WI38 (cell line): ENCODE measurements around the gene KMT5C.

Source experiments
- H3K4me3 ChIP-seq: 2 replicates; pipeline ENCODE4 v1.5.1; 2011; ENCODE audit warnings: low read depth, mild to moderate bottlenecking, control low read depth, low read length
- CTCF ChIP-seq: IDR thresholded peaks from 2 replicates; pipeline ENCODE4 v1.5.1; 2012; ENCODE audit warnings: low read depth, mild to moderate bottlenecking, control low read depth, low read length

The KMT5C gene

DNA sequence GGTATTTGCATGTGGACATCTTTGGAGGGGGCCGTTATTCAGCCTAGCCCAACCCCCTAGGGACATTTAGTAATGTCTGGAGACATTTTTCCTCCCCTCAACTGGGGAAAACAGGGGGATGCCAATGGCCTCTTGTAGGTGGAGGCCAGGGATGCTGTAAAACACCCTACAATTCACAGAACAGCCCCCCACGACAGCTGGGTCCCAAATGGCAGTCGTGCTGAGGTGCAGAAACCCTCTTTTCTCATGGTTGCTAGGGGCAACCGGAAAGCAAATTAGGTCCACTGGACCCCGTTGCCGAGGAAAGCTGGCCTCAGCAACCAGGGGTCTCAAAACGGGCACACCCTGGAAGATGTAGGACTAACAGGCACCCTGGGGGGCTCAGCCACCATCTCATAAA, 29.2 kb upstream of the KMT5C start:
- no peak for TF ChIP-seq CTCF
- H3K4me3 ChIP-seq, result no peak overlapping the region

GRCh38 chr19:55311397-55311796, 28.3 kb upstream of the KMT5C start:
- H3K4me3 ChIP-seq, result no peak overlapping the region
- TF ChIP-seq CTCF, result no peak

DNA sequence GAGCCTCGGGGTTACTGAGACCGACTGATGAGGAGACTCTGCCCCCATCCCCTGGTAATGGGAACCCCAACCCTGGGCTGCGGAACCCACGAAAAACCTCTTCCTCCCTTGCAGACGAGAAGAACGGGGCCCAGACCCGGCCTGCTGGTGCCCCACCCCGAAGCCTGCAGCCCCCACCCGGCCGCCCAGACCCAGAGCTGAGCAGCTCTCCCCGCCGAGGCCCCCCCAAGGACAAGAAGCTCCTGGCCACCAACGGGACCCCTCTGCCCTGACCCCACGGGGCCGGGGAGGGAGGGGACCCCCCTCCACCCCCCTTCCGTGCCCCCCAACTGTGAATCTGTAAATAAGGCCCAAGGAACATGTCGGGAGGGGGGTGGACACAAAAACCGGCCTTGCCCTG, 27.9 kb upstream of the KMT5C start:
- H3K4me3 ChIP-seq, result no peak overlapping the region
- TF ChIP-seq CTCF, result no peak

DNA sequence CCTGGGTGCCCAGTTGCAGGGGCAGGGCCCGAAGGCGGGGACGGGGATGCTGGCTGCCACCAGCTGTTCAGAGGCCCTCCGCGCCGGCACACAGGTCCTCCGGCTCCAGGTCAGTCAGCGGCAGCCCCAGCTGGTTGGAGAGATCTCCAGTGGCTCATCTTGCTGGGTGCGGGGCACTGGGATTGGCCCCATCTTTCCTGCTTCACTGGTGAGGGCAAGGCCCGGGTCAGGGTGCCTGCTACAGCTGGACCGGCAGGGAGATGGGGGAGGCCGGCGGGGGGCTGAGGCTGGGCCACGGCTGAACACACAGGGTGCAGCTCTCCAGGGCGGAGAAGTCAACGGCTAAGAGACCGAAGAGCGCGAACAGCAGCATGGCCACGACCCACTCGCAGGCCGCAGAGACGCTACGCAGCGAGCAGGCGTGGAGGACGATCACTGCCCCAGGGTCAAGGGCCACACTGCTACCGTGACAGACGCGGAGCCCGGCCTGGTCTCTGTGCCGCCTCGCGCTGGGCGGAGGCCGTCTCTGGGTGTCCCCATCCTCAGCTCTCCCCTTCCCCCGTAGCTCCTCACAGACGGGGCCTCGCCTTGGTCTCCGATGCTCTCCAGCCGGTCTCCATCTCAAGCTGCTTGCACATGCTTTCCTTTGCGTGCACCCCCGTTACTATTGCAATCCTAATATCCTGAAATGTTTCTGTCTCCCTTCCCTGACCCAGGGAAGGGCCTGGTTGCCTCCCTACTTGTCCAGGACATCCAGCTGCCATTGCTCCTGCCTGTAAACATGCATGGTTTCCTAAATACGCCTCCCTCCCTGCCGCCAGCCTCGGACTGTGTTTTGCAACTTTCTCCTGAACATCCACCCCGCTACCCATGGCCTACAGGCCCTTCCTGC, 26.8 kb upstream of the KMT5C start:
- TF ChIP-seq CTCF, result no peak
- no peak overlapping the region for H3K4me3 ChIP-seq

DNA sequence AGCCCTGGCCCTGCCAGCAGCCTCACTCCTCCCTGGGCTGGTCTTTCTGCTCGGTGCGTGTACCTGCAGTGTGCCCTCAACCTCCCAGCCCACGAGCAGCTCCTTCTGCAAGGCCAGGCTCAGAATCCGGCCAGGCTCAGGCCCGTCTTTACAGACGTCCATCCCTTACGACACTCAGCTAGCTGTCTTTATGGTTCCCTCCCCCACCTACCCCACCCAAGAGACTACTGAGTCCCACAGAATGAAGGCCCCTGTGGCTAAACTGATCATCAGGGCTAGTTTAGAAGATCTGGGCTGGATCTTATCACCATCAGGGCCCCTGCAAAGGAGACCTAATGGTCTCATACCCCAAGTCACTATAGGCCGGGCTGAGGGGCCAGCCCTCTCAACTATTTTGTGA, 25.3 kb upstream of the KMT5C start:
- no peak for TF ChIP-seq CTCF
- no peak overlapping the region for H3K4me3 ChIP-seq

DNA sequence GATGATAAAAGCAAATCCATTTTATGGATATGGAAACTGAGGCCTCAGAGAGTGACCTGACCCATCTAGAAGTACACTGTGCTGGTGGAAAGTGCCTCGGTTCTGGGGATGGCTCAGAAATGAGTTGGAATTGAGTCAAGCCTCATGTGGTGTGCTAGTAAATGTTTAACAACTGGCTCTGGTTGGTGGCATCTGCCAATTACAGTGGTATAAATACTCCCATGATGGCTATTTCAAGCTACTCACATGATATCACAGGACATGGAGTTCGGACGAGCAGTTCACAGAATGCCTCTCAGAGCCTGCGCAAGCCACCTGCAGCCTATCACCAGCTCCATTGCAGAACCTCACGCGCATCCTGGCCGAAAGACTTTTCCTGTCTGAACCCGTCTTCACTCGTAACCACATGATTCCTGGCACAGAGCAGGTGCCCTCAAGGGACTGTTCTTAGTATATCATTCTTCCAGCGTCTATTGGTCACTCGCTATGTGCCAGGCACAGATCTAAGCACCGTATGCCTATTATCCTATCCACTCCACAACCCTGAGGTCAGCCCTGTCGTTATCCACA, 23.6 kb upstream of the KMT5C start:
- H3K4me3 ChIP-seq, result no peak overlapping the region
- no peak for TF ChIP-seq CTCF

GRCh38 chr19:55316646-55317045, 23.0 kb upstream of the KMT5C start:
- TF ChIP-seq CTCF, result no peak
- no peak overlapping the region for H3K4me3 ChIP-seq
